GM21576 (cell line): ENCODE data around the gene ZC3H12D.
"Not testable (repeated sequence)": the region's sequence is repeated elsewhere in the genome, so short reads cannot be mapped to it uniquely, and the experiment has no call there.

Source experiments
- ATAC-seq: cut with Tn5 transposase; IDR thresholded peaks from one replicate; pipeline ENCODE4 v1.9.1; 2021; ENCODE audit warnings: mild to moderate bottlenecking, moderate library complexity; ENCODE audit not compliant: unreplicated experiment

Gene ZC3H12D

GRCh38 chr6:149460249-149460648, 24.6 kb downstream of the ZC3H12D start:
- ATAC-seq = not testable (repeated sequence)

- ATAC-seq = no peak
These were observed 25.1 kb downstream of the ZC3H12D start for GRCh38 chr6:149459761-149460160.

- no peak for ATAC-seq
These were observed 26.0 kb downstream of the ZC3H12D start for GRCh38 chr6:149458806-149459205.

GRCh38 chr6:149458196-149458595, 26.6 kb downstream of the ZC3H12D start:
- ATAC-seq = no peak

- no peak for ATAC-seq
These were observed 27.4 kb downstream of the ZC3H12D start for GRCh38 chr6:149457316-149457884.

GRCh38 chr6:149456311-149457021, 28.3 kb downstream of the ZC3H12D start:
- no peak for ATAC-seq

GRCh38 chr6:149455031-149455732, 29.6 kb downstream of the ZC3H12D start:
- no peak for ATAC-seq

- ATAC-seq = no peak
These were observed 30.4 kb downstream of the ZC3H12D start for GRCh38 chr6:149454346-149454848.

GRCh38 chr6:149453597-149454345, 31.0 kb downstream of the ZC3H12D start:
- ATAC-seq = no peak

GRCh38 chr6:149452037-149452939, 32.5 kb downstream of the ZC3H12D start:
- ATAC-seq = no peak

- no peak for ATAC-seq
These were observed 33.3 kb downstream of the ZC3H12D start for GRCh38 chr6:149451376-149452036.

- no peak for ATAC-seq
These were observed 34.0 kb downstream of the ZC3H12D start for GRCh38 chr6:149450679-149451375.

- no peak for ATAC-seq
These were observed 34.8 kb downstream of the ZC3H12D start for GRCh38 chr6:149449831-149450678.

- no peak for ATAC-seq
These were observed 35.9 kb downstream of the ZC3H12D start for GRCh38 chr6:149448821-149449453.

- no peak for ATAC-seq
These were observed 37.9 kb downstream of the ZC3H12D start for GRCh38 chr6:149446791-149447376.

GRCh38 chr6:149445573-149445972, 39.2 kb downstream of the ZC3H12D start:
- no peak for ATAC-seq

GRCh38 chr6:149445095-149445466, 39.7 kb downstream of the ZC3H12D start:
- ATAC-seq = no peak
